Activated T-helper 1 cell treated with anti-CD3 and anti-CD28 coated beads, Interleukin-2, amount 50 U/mL, for 16 hours (primary cell): Measurements from ENCODE around the gene SRGAP3.

Experiments
- DNase-seq, 2 donors: peaks; one replicate each; pipeline ENCODE4 v3.0.0-alpha.2; 2020; ENCODE audit warnings: low read depth in 1 of 2, low spot score in 1 of 2

SRGAP3 gene

DNA sequence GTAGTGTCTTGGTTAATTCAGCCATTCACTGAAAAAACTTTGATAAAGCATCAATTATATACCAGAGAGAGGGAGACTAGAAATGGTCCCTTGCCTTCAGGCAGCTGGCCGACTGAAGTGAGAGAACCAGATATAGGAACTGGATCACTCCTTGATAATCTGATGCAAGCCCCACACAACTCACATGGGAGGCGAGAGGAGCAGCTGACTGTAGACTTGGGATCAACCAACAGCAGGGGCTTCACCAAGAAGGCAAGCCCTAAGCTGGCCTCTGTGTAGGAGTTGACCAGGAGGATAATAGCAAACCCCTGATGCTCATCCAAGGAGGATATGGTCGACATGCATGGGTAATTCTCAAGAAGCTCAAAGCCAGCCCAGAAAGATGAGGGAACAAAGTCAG, 133.1 kb downstream of the SRGAP3 start:
- DNase-seq: no peak

DNA sequence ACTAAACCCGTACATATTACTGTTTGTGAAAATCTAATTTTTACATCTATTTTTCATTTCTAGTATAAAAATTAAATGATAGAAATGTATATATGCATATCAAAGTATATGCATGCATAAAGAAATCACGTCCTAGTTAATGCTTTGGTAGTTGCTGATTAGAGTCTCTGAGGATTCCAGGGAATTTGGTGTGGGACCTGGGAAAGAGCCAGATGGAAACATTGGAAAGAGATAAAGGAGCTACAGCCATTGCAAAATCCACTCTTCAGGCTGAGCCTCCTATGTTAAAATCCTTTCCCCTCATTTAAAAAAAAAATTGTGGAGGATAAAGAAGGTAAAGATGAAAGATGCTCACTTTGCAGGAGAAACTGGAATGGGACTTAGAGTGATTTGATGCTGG, 134.1 kb downstream of the SRGAP3 start:
- no peak for DNase-seq

DNA sequence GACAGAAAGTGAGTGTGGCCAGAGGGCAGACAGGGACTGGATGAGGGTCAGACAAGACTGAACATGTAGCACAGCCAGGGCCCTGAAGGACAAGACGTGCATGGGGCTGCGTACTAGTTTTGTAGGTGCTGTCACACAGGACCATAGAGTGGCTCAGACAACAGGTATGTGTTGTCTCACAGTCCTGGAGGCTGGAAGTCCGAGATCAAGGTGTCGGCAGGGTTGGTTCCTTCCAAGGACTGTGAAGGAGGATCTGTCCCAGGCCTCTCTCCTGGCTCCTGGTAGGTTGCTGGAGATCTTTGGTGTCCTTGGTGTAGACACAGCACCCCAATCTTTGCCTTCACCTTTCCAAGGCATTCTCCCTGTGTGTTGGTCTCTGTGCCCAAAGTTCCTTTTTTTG, 136.4 kb downstream of the SRGAP3 start:
- no peak for DNase-seq

DNA sequence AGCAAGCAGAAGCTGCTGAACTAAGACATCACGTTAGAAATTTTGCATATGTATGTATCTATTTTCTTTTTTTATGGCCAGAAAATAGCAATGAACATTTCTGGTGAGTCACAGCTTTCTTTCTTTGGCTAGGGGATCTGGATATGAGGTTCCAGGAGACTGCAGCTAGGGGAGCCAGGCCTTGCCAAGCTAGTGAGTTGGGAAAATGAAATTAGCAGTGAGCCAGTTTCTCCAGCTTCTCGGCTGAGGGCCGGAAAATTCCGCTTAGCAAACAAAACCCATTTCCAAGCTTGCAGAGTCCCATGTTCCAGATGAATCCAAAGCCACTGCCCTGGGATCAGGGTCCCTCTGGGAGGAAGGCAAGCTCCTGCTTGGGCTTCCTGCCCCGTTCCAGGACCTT, 137.6 kb downstream of the SRGAP3 start:
- no peak for DNase-seq

DNA sequence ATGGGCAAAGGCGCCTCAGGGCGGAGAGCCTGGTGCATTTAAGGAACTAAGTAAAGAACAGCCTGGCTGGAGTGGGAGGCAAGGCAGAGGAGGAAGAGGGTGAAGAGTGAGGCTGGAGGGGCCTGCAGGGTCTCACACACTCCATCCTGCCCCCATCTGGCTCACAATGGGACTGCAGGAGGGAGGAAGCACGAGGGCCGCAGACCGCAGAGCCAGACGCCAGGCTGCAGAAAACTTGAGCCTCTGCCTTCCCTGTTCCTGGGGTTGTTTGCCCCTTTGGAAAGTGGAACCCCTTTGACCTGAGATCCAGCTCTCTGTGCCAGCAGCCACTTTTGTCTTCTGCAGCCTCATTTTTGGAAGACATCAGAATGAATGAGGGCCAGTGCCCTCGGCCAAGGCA, 138.0 kb downstream of the SRGAP3 start:
- no peak for DNase-seq

DNA sequence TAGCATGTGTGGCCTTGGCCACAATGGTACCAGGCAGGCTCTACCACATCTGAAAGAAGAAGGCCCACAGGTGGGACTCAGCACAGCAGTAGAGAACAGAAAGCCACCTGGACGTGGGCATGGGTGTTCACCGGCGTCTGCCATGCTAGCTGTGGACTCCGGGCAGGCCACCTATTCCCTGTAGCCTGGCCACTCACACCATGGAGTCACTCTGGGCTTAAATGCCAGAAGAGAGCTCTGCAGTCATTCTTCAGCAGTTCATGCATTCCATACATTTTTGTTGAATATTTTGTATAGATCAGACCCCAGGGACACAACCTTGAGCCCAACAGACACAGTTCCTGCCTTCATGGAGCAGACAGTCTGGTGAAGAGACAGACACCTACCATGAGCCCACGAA, 138.6 kb downstream of the SRGAP3 start:
- DNase-seq: no peak

DNA sequence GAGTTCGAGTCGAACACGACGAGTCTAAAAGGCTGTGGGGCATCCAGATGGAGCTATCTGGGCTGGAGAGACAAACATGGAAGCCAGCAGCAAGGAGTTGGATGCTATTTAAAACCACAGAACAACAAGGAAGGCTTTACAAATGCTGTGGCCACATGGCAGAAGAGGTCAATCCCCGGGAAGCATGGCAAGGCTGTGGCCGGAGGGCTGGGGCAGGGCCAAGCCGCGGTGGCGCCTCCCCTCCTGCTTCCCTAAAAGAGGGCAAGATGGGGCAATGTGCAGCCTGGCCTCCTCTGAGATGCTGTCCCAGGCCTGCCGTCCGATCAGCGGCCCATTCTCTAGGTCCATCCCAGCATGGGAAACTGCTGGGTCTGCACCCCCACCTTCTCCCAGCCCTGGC, 139.1 kb downstream of the SRGAP3 start:
- no peak for DNase-seq

DNA sequence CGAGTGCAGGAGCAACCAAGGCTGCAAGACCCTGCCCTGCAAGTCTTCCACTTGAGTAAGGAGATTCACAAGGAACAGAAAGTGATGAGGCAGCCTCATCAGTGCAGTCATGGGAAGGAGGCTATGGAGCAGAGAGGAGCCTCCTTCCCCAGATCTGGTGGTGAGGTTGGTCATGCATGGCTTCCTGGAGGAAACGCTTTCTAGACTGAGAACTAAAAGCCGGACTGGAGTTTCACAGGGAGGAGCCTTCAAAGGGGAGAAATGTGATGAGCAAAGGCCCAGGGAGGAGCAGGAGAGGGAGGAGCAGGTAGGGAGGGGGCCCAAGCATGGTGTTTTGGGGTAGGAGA, 139.9 kb downstream of the SRGAP3 start:
- no peak for DNase-seq

DNA sequence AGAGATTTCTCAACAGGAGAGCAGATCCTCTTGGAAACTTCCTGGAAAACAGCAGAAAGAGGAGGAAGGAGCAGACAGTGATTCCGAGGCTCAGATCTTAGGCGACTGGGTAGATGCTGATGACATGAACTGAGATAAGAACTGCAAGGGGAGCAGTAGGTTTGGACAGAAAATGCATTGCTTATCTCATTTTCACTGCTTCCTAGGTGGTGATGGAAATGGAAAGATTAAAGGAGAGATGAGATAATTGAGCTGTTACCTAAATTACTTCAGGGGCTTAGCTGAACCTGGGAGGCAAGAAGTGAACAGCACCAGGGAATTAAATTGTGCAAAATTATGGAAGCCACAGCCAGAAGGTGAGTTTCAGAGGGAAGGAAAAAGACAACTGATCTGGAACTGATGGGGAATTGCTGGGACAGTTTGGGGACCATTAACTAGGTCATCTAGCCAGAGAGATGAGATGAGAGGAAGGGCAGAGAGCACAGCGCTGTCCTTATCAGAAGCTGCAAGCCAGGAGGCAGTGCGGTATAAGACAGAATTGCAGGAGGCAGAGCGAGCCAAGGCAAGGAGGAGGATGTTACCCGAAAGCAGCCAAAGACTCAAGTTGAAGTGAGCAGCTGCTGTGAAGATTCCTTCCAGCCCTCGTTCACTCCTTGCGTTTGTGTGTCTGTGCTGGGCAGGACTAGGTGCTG, 140.4 kb downstream of the SRGAP3 start:
- no peak for DNase-seq

DNA sequence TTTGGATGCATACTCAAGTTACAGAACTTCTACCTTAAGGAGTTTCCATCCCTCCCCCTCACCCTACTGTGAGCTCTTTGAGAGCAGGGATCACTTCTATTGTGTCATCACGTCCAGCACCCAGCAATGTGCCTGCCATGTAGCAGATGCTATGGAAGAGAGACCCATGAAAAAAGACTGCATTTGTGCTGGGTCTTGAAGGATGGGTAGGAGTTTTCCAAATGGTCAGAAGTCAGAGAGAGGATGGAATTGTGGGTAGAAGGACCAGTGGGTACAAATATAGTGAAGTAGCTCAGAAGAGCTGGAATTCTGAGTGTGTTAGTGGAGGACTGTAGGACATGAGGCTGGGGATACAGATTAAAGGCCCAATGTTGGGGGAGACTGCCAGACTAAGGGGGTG, 141.7 kb downstream of the SRGAP3 start:
- DNase-seq: no peak

DNA sequence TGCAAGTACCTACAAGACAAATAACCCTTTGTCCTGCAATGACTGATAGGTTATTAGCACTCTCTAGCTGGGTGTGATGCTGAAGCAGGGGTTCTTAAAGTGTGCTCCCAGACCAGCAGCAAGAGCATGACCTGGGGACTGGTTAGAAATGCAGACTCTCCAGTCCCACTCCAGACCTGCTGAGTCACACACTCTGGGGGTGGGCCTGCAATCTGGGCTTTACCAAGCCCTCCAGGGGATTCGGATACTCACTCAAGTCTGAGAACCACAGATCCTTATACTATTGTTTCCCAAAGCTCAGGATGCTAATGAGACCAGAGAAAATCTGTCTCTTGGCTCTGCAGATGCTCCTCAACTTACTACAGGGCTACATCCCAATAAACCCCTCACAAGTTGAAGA, 144.0 kb downstream of the SRGAP3 start:
- no peak for DNase-seq

DNA sequence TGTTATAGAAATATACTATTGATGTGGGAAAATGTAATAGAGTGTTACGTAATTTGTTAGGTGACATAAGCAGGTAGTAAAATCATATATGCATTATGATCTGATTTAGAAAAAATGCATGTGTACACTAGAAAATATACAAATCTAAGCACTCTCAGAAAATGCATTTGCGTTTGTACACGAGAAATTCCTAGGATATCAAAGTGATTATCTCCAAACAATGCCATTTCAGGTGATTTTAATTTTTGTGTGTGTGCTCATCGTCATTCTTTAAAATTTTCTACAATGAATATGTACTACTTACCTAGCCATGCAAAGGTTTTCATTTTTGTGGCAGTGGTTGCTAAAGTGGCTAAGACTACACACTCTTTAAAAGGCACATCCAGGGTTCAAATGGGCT, 145.3 kb downstream of the SRGAP3 start:
- no peak for DNase-seq

DNA sequence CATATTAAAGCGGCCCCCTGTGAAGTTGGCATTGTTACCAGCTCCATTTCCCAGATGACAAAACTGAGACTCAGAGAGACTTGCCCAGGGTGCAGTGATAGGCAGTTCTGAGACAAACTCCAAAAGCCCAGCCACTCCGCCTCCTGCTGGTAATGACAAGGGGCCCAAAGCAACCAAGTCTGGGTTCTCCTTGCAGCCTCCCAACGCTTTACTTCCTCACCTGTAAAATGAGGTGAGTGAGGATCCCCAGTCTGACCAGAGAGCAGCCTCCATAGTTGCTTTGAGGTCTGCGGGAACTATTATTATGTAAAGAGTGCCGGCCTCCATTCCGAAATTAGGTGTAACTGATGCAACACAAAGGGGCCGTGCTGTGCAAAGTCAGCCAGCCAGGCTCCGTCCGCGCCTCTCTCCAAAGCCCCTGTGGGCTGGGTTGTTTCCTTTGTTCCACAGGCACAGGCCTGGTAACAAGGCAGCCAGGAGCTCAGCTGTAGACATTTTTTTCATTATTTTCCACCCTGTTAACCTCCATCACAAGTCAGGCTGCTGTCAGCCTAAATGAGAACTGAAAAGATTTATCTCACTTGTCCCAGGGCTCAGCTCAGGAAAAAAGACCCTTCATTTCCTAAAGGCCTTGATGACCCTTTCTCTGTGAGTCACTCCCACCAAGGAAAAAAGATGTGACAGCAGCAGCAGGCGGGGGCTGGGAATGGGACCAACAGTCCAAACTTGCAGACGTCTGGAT, 147.0 kb downstream of the SRGAP3 start:
- no peak for DNase-seq

DNA sequence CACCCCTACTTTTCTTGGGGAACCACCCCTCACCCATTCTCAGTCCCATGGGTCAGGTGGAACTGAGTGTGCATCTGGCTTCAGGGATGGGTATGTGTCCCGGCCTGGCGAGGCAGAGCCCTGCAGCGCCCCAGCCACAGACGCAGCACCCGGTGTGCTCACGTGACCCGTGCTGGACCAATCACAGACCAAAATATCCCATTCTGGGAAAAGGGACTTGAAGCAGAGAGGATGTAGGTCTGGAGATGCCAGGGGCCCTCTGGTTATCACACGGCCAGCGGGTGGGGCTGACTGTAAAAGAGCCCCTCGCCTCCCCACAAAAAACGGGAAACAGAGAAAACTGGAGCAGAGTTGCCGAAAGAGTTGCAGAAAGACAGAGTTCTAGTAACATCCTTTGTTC, 148.2 kb downstream of the SRGAP3 start:
- DNase-seq: no peak

DNA sequence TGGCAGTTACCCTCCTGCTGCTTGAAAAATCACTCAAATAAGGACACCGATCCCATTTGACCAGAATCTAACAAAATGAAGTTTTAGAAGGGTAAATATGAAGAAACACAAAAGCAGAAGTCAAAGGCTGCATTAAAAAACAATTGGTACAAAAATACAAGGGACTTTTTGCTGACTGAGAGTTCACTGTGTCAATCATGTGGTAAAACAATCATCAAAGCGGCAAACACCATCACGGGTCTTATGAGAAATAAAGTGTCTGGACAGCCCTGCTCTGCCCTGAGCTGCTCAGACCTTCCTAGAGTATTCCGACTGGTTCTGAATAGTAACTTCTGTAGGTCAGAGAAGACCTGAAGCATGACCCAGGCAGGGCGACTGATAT, 148.9 kb downstream of the SRGAP3 start:
- DNase-seq: no peak

DNA sequence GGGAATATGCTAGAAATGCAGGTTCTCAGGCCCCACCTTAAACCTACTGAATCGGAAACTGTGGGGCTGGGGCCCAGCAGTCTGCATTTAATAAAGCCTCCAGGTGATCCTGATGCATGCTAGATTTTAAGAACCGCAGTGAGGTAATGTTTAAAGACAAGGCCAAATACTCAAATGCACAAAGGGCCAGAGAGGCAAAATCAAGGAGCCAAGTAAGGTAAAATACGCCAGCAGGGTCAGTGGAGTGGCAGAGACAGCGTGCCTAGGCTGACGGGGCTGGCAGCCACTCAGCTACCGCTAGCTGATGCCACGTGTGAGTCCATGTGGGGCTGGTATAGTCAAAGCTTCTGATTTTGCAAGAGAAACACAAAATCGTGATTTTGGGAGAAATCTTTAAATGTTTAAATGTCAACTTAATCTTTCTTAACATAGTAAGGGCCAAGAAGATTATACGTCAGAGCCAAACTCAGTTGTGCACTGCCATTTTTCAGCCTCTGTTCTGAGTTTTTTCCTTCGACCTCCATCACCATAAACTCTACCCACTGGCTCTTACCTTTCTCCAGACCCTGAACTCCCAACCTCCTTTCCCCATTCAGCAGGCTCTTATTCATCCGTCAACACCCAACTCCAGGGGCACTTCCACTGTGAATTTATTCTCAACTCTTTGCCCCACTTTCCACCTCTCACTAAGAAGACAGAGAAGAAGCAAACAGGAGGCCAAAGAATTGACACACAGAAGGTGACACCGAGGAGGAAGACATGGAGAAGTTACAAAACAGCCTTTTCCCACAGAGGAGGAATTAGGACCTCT, 149.5 kb downstream of the SRGAP3 start:
- no peak for DNase-seq

DNA sequence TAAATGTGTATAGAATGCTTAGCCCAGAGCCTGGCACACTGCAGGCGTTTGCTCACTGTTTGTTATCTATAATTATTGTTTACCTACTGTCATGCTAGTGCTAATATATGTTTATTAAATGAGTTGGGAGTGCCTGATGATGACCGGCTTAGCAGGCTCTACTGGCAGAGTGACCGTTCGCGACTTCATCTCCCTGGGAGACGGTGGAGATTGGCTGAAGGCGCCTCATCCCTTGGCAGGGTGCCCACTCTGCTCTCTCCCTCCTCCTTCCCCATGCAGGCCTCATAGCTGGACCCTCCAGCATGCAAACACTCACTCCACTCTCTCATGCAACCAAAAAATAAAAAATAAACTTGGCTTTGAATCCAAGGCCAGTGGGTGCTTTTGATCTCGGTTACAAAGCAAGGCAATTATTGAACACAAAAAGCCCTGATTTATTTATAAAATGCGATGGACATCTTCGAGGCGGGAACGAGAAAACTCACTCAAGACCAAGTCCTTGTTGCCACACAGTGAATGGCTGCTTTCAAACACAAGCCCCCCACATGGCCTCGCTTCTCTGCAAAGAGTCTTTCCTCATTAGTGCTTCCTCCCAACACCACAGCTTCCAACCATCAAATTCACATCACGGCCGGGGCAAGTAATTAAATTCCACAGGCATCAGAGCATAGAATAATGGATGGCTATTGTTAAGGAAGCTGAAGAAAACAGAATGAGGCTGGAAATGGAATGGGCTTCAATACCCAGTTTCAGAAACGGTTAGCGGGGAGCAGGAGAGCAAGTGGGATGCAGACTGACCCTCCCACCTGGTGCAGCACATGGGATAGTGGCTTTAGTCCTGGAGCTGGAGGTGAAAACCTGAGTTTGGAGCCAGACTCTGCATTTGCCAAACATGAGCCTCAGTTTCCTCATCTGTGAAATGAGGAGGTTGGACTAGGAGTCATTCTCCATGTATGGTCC, 150.4 kb downstream of the SRGAP3 start:
- DNase-seq: no peak

DNA sequence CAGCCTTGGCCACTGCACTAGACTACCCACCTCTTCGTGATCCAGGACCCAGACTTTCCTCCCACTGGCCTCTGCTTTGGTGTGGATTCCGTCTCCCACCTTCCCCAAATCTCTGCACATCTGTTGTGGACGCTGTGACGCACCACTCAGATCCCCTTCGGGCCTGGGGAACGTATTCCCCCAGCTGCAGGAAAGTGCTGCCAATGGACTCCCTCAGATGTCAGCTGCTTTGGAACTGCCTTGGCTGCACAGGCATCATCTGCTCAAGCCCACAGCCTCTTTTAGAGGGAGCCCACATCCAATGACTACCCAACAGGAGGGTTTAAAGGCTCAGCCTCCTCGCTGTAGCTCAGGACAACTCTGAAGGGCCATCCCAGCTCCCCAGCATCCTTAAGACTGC, 152.0 kb downstream of the SRGAP3 start:
- DNase-seq: no peak

DNA sequence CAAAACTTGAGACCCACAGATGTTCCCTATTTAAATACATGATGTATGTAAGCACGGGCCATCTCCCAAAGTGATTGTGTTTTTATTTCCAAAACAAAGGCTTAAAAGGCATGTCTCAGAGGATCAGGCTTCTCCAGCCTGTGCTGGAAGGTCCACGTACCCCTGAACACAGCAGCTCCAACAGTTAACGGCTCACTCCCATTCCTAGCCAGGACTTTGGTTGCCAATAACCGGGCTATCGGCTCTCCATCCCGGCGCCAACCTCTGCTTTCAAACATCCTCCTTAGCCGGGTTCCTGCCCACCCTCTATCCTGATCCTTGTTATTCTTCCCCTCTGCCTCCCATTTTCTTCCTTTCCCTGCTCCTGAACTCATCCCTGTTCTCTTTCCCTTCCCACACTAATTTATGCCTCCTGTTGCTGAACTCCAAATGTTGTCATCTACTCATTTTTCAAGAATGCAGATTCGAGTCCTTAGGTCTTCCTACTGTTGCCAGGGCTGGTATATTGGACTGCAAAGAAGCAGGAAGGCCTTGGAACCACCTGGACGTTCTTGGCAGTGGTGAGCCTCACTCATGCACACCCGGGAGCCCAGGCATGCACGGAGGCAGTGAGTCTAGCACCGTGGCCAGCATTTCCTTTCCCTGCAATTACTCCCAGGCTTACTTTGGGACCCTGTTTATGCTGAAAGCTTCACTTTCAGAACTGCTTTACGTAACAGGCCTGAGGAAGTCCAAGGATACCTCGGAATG, 157.8 kb downstream of the SRGAP3 start:
- DNase-seq: no peak
